Amniotic epithelial cell (primary cell): Measurements from ENCODE around the gene SLC36A2.

Experiments used
- DNase-seq: peaks from one replicate; pipeline ENCODE4 v3.0.0-alpha.2; 2010; ENCODE audit warnings: low read depth

The SLC36A2 gene

DNA sequence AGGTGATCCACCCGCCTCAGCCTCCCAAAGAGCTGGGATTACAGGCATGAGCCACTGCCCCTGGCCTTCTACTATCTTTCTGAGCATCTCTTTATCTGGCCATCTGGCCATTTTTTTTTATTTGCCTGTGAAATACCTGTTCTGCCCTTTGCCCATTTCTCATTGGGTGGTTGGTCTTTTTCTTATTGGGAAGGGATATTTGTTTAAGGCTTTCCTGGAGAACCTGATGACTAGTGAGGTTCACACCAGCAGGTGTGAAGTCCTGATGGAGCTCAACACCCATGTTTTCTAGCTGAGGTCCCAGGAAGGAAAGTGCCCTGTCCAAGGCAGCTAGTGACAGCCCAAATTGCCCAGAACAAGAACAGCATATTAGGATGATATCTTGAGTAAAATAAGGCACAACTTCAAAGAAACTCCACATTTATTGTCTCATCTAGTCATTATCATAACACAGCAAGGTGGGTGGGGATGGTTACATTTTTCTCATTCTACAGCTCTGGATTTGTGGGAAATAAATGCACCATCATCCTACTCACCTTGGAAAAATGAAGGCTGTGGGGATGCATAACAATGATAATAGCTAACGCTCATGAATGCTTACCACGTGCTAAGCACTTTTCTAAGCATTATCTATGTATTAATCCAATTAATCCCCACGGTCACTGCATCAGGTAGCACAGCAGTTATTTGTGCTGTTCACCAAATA lies 64.1 kb downstream of the SLC36A2 start:
- DNase-seq = no peak

DNA sequence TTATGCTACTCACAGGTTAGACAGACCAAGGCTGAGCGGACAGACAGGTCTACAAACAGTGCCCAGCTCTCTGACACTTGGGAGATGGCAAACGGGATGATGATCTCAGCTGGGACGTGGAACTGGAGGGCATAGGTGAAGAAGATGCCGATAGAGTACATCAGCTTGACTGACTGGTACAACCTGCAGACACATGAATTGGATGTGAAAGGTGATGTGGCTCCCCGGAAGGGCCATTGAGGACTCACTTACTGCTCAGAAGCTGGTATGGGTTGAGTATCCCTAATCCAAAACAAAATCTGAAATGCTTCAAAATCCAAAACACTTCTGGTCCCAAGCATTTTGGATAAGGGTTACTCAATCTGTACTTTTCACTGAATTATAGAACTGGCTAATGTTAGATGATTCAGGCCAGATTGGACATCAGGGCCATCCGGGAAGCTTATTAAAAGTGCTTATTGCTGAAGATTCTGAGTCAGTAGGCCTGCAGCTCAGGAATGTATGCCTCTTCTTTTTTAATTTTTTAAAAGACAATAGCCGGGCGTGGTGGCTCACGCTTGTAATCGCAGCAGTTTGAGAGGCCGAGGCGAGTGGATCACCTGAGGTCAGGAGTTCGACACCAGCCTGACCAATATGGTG lies 66.2 kb downstream of the SLC36A2 start:
- no peak for DNase-seq

- DNase-seq = peak; percentile 12
Observed at GRCh38 chr5:151280443-151280842, 66.9 kb downstream of the SLC36A2 start.

- no peak for DNase-seq
Observed at GRCh38 chr5:151278845-151279244, 68.5 kb downstream of the SLC36A2 start.

- DNase-seq = no peak
Observed at GRCh38 chr5:151275803-151276202, 71.6 kb downstream of the SLC36A2 start.

GRCh38 chr5:151274666-151275065 lies 72.7 kb downstream of the SLC36A2 start:
- no peak for DNase-seq

DNA sequence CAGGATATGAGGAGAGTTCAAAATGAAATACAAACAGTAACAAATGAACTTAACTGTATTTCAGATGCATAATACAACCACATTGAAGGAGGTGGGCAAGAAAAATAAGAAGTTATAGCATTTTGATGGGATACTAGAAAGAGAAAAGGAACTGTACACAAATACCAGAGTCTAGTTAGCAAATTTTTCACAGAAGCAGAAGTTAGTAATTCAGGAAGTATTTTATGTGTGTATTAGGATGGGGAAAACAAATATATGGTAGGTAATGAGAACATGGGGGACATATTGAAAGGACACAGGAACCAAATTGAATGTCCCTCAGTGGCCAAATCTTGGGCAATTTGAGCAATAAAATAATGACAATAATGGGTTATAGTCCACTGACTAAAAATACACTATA lies 76.0 kb downstream of the SLC36A2 start:
- no peak for DNase-seq

GRCh38 chr5:151270599-151270998 lies 76.8 kb downstream of the SLC36A2 start:
- peak; percentile 50 for DNase-seq

GRCh38 chr5:151267491-151268260 lies 79.7 kb downstream of the SLC36A2 start:
- no peak for DNase-seq
